OCI-LY3 (cell line): ENCODE data around the gene IL4R.

Experiments
- CTCF ChIP-seq: fragments of 200-600, 300-600 bp; sonication (generic); IDR thresholded peaks from 2 replicates; pipeline ENCODE4 v1.5.1; 2014; ENCODE audit warnings: antibody characterized with exemption, low read length, low read depth
- EZH2phosphoT487 ChIP-seq: fragments of 200-600 bp; shearing (Covaris generic); IDR thresholded peaks from 2 replicates; pipeline ENCODE4 v1.6.1; 2018; ENCODE audit warnings: antibody characterized with exemption, mixed run types, low read depth

DNA sequence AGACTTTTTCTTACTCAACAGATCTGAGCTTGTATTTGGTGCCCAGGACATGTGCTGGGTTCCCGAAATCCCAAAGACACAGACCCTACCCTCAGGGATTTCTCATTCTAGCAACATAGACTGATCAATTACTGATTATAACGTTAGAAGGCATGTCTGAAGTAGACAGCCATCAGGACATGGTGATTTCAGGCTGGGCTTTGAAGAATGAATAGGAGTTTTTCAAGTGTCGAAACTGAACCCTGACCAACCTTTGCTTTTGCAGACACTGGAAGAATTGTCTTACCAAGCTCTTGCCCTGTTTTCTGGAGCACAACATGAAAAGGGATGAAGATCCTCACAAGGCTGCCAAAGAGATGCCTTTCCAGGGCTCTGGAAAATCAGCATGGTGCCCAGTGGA lies 48.2 kb downstream of the IL4R start:
- TF ChIP-seq EZH2phosphoT487 (no peak), CTCF (no peak)
